ENCODE data around the gene ZNF888.

DNA sequence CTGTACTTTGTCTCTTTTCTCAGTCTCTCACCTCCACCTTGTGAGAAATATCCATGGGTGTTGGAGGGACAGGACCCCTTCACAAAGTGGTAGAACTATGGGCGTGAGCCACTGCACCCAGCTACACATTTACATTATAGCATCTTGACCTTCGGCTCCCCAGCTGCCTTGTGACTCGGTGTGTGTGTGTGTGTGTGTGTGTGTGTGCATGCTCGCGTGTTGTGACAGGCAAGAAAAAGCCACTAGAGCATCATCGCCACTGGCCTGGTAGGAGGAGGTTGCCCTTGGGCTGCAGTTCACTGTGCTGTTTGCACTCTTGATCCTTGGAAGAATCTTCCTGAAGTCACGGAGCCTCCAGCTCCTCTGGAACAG is 13.7 kb upstream of the ZNF888 start:
- TF ChIP-seq, protein P1, sequence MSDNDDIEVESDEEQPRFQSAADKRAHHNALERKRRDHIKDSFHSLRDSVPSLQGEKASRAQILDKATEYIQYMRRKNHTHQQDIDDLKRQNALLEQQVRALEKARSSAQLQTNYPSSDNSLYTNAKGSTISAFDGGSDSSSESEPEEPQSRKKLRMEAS (IDR thresholded peaks at IDR 0.05), result no peak
- TF ChIP-seq TAF1 (IDR thresholded peaks at IDR 0.05; ENCODE audit: low read depth) (no peak), EGR1 (IDR thresholded peaks at IDR 0.05) (no peak), ZBTB7A (IDR thresholded peaks at IDR 0.05; ENCODE audit: low read depth) (no peak), CREB1 (IDR thresholded peaks at IDR 0.05; ENCODE audit: low read depth) (no peak), RAD21 (IDR thresholded peaks at IDR 0.05; ENCODE audit: low read depth) (no peak), EP300 (IDR thresholded peaks at IDR 0.05; ENCODE audit: borderline replicate concordance) (no peak), TEAD4 (IDR thresholded peaks at IDR 0.05) (no peak), YY1 (IDR thresholded peaks at IDR 0.05; ENCODE audit: low read depth) (no peak), CEBPB (IDR thresholded peaks at IDR 0.05) (no peak)
- TF ChIP-seq, protein P2, sequence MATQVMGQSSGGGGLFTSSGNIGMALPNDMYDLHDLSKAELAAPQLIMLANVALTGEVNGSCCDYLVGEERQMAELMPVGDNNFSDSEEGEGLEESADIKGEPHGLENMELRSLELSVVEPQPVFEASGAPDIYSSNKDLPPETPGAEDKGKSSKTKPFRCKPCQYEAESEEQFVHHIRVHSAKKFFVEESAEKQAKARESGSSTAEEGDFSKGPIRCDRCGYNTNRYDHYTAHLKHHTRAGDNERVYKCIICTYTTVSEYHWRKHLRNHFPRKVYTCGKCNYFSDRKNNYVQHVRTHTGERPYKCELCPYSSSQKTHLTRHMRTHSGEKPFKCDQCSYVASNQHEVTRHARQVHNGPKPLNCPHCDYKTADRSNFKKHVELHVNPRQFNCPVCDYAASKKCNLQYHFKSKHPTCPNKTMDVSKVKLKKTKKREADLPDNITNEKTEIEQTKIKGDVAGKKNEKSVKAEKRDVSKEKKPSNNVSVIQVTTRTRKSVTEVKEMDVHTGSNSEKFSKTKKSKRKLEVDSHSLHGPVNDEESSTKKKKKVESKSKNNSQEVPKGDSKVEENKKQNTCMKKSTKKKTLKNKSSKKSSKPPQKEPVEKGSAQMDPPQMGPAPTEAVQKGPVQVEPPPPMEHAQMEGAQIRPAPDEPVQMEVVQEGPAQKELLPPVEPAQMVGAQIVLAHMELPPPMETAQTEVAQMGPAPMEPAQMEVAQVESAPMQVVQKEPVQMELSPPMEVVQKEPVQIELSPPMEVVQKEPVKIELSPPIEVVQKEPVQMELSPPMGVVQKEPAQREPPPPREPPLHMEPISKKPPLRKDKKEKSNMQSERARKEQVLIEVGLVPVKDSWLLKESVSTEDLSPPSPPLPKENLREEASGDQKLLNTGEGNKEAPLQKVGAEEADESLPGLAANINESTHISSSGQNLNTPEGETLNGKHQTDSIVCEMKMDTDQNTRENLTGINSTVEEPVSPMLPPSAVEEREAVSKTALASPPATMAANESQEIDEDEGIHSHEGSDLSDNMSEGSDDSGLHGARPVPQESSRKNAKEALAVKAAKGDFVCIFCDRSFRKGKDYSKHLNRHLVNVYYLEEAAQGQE (IDR thresholded peaks at IDR 0.05; ENCODE audit: low read depth), result no peak
- TF ChIP-seq, protein P3, sequence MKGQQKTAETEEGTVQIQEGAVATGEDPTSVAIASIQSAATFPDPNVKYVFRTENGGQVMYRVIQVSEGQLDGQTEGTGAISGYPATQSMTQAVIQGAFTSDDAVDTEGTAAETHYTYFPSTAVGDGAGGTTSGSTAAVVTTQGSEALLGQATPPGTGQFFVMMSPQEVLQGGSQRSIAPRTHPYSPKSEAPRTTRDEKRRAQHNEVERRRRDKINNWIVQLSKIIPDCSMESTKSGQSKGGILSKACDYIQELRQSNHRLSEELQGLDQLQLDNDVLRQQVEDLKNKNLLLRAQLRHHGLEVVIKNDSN (IDR thresholded peaks at IDR 0.05), result no peak

All from Ishikawa (cell line).